GM10847 (cell line): Measurements from ENCODE around the gene KRTAP15-1.

ENCODE experiments used
- POLR2A ChIP-seq: IDR thresholded peaks from 2 replicates; pipeline ENCODE4 v1.6.1; 2011; ENCODE audit not compliant: insufficient read length; ENCODE audit errors: extremely low read depth

The KRTAP15-1 gene

GRCh38 chr21:30468900-30469714 lies 29.0 kb downstream of the KRTAP15-1 start:
- TF ChIP-seq POLR2A, result no peak

- no peak for TF ChIP-seq POLR2A
These were observed 37.9 kb downstream of the KRTAP15-1 start for GRCh38 chr21:30478004-30478403.

DNA sequence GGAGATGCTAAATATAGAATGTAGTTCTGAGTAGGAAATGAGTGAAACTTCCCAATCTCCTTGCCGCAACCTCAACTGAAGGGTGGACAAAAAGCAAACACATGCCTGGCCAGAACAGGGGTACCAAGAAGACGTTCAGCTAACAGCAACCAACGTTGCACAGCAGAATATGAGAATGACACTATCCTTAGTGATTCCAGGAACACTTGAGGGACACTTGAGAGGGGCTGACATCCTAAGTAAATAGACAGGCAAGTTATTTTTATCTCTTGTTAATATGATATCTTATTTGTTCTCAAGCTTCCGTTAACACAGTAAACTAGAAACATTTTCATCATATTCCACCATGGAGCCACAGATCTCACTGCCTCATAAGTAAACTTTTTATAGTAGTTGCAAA lies 39.2 kb downstream of the KRTAP15-1 start:
- TF ChIP-seq POLR2A, result no peak

- no peak for TF ChIP-seq POLR2A
These were observed 40.1 kb downstream of the KRTAP15-1 start, which contains the start of gene KRTAP19-1 for GRCh38 chr21:30480145-30480544. Gene KRTAP19-1 (minus strand): TSS chr21:30480367. CDS start chr21:30480317, 50 bp downstream.

DNA sequence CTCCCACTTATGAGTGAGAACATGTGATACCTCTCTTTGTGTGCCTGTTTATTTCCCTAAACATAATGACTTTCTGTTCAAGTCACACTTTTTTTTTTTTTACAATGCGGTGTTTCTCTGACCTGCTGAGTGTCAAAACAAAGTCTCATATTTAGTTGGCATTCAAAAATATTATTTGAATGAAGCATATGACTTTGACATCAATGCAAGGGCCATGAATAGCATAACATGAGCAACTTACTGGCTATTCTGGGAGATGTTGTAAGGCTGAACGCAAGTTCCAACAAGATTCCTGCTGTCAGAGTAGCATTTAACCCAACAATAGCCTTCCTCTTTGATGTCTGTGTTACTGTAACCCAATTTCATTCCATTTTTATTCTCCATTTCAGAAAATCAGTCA lies 42.1 kb downstream of the KRTAP15-1 start:
- TF ChIP-seq POLR2A, result no peak

DNA sequence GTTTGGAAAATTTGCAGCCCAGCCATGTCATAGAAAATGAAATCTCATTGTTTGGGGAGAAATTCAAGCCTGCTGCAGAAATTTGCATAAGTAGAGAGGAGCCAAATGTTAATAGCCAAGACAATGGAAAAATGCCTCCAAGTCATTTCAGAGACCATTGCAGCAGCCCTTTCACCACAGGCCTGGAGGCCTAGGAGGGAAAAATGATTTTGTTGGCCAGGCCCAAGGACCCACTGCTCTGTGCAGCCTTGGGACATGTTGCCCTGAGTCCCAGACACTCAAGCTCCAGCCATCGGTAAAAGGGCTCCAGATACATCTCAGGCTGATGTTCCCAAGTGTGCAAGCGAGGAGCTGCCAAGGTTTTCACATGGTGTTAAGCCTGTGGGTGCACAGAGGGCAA lies 46.1 kb downstream of the KRTAP15-1 start:
- TF ChIP-seq POLR2A, result no peak

DNA sequence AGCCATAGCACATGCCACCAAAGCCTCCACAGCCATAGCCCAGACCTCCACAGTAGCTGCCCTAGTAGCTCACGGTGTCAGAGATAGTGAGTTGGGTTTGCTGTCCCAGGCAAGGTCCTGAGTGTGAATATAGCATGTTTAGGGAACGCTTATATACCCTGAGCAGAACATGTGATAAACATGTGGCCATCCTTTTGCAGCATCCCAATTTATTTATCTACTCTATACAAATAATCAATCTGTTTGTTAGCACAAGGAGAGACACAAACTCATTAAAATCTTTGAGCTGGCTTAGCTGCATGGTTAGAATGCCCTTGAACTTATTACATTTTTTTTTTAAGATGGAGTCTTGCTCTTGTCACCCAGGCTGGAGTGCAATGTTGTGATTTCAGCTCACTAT lies 47.3 kb downstream of the KRTAP15-1 start, which contains the start of gene KRTAP19-2:
Gene KRTAP19-2 (minus strand): TSS at position 101 of the 400 bp plus-strand sequence. CDS start 88 bp downstream, at position 13.
- TF ChIP-seq POLR2A, result no peak
